Pancreas (tissue), 10 donors: Measurements from ENCODE around the gene ZRANB2. TPM values are rescaled to one million over a fixed set of nuclear protein-coding genes. Genes with fewer than 3 reads are reported as not detected.

Experiments used
- ATAC-seq, 4 donors: fragments of 200-7000 bp; cut with Tn5 transposase; one replicate each; pipeline versions ENCODE4 v1.8.0 to v1.9.1; 2020; ENCODE audit warnings: mild to moderate bottlenecking in 4 of 4, moderate library complexity in 4 of 4
- DNase-seq, 6 donors: peaks; one replicate each; pipeline ENCODE4 v3.0.0-alpha.2; 2020
- FAIRE-seq: peaks from 2 replicates; lab custom pipeline; 2012; peaks lifted over from hg19 to GRCh38; lab: Jason Lieb, UNC
- H3K27ac ChIP-seq, 4 donors: fragments of 200-600 bp; sonication (generic); 1 replicate in 3 of 4; 2 replicates in 1 of 4; pipeline versions ENCODE4 v1.5.0 to v1.8.0; 2020
- H3K27me3 ChIP-seq, 4 donors: fragments of 200-600 bp; one replicate each; pipeline ENCODE4 v1.8.0; 2021
- H3K36me3 ChIP-seq, 3 donors: fragments of 200-600 bp; sonication (generic) in 1 of 3; one replicate each; pipeline versions ENCODE4 v1.5.0 to v1.8.0; 2020 to 2021
- H3K4me1 ChIP-seq, 3 donors: fragments of 200-600 bp; one replicate each; pipeline ENCODE4 v1.8.0; 2021
- H3K4me3 ChIP-seq, 4 donors: fragments of 200-600 bp; sonication (generic) in 2 of 4; one replicate each; pipeline versions ENCODE4 v1.5.0 to v1.8.0; 2020 to 2021
- H3K9me3 ChIP-seq, 4 donors: fragments of 200-600 bp; one replicate each; pipeline ENCODE4 v1.8.0; 2021
- CTCF ChIP-seq, 4 donors: fragments of 200-600 bp; sonication (generic) in 3 of 4; IDR thresholded peaks; one replicate each; pipeline versions ENCODE4 v1.5.0 to v1.8.0; 2021; ENCODE audit warnings: antibody characterized with exemption in 4 of 4
- WGBS, 2 donors: extraction: QIAGEN DNeasy Blood & Tissue Kit; methylation state at CpG; one replicate each; pipeline ENCODE4 v1.1.7; 2013; 5-methylcytosine and 5-hydroxymethylcytosine counted together
- intact Hi-C, 3 donors: fragments of 100-400 bp; cut with DNase I; formaldehyde crosslinking; loops; one replicate each; pipeline versions ENCODE4 v1.11.1 to v1.14.2; 2022
- microRNA-seq, 2 donors: library from miRNA; unstranded; fragments of <30 nt; microRNA quantifications; one replicate each; pipeline versions ENCODE4 to v1.1.0, GENCODE V29; 2019 to 2020
- polyA plus RNA-seq, 2 donors: library from polyadenylated mRNA; stranded (reverse); fragments of 200-250 nt; gene quantifications; one replicate each; pipeline ENCODE4 v1.2.3, GENCODE V29; 2013
- total RNA-seq, 6 donors: library from RNA; stranded (reverse); fragmentation: NEBNext Ultra II Directional in 4 of 6; extraction: Animal tissue kit (Norgen Biotek cat#: 25700) in 4 of 6; gene quantifications; one replicate each; pipeline versions ENCODE4 v1.2.1 to v1.2.4, GENCODE V29; 2021 to 2023
- donor health status: healthy with polysubstance abuse.
- donor health status: DM: no; HTN: no; CAD: no; lungs with moderate emphysema.
- donor health status: DM: no; HTN: no; CAD: no.
- donor health status: control.
- donor health status: control.
- donor health status: Bipolar disorder and iron deficiency.
- donor health status: DM: yes; HTN: yes; CAD: no.
- donor health status: DM: no; HTN: no; CAD: no.
- donor health status: DM: no; HTN: no; CAD: no.
- donor health status: DM: yes; HTN: yes; CAD: no.

The ZRANB2 gene
- total and polyA plus RNA-seq, 8 donors, result 22.0 to 62.9 (median 32.9) TPM

GRCh38 chr1:71018791-71019190, 62.0 kb downstream of the ZRANB2 start:
- DNase-seq (no peak), ATAC-seq (no peak), FAIRE-seq (no peak)
- no peaks in the 10 kb centered on the region for H3K36me3 ChIP-seq
- no peak overlapping the region for H3K27ac ChIP-seq
- no peaks in the 10 kb centered on the region for H3K27me3 ChIP-seq
- no peaks in the 10 kb centered on the region for H3K9me3 ChIP-seq
- no peak for TF ChIP-seq CTCF (IDR thresholded peaks at IDR 0.05)
- no peaks in the 10 kb centered on the region for H3K4me1 ChIP-seq
- intact Hi-C loops, result no loop called here
- H3K4me3 ChIP-seq, result no peak overlapping the region

GRCh38 chr1:71015745-71016144, 65.1 kb downstream of the ZRANB2 start:
- no peak for TF ChIP-seq CTCF (IDR thresholded peaks at IDR 0.05)
- no peak for FAIRE-seq
- no peak for DNase-seq
- Histone ChIP-seq H3K4me3 (no peak overlapping the region), H3K4me1 (no peaks in the 10 kb centered on the region), H3K27ac (no peak overlapping the region), H3K9me3 (no peaks in the 10 kb centered on the region), H3K27me3 (no peaks in the 10 kb centered on the region), H3K36me3 (no peaks in the 10 kb centered on the region)
- no peak for ATAC-seq
- 89 to 92% methylated on average over 5 of the region's 5 CpGs for WGBS, 2 donors
- intact Hi-C loops, result no loop called here

GRCh38 chr1:71014178-71014579, 66.7 kb downstream of the ZRANB2 start:
- no peak overlapping the region for H3K4me3 ChIP-seq
- FAIRE-seq (no peak), DNase-seq (no peak), ATAC-seq (no peak)
- no peaks in the 10 kb centered on the region for H3K4me1 ChIP-seq
- intact Hi-C loops, result no loop called here
- 95 to 97% methylated on average over 1 of the region's 1 CpG for WGBS, 2 donors
- no peaks in the 10 kb centered on the region for H3K36me3 ChIP-seq
- H3K9me3 ChIP-seq, result no peaks in the 10 kb centered on the region
- TF ChIP-seq CTCF (IDR thresholded peaks at IDR 0.05), result no peak
- no peak overlapping the region for H3K27ac ChIP-seq
- no peaks in the 10 kb centered on the region for H3K27me3 ChIP-seq

Small RNAs within 50 kb of the gene (microRNA-seq; reads per million reads assigned to microRNA genes)
- 281 to 496 reads per million in 2 donors for gene MIR186

Other genes starting within 250 kb of the ZRANB2 start
- 1 to 10 TPM; 4.1 to 7.7 (median 6.2) TPM for gene PTGER3, start 33.2 kb downstream of the ZRANB2 start, total RNA-seq
- 1 to 10 TPM; 3.2 to 4.4 TPM for gene PTGER3, start 33.2 kb downstream of the ZRANB2 start, polyA plus RNA-seq